WTC11 (cell line): ENCODE results near the gene C19orf25. TPM values are rescaled to one million over a fixed set of nuclear protein-coding genes. Genes with fewer than 3 reads are reported as not detected.

Source experiments
- ATAC-seq: fragments of 200-7000 bp; cut with Tn5 transposase; 2 replicates; pipeline ENCODE4 v1.10.0; 2021; ENCODE audit warnings: mild to moderate bottlenecking, moderate library complexity
- CTCF ChIA-PET: fragments of 300-600 bp; sonication (Branson Sonifier 250); formaldehyde crosslinking; loops from one replicate; lab custom pipeline; 2021; ENCODE audit warnings: antibody characterized with exemption; lab: Charles Lee
- POLR2A ChIA-PET: fragments of 350-600 bp; sonication (Branson Sonifier 250); formaldehyde crosslinking; loops from one replicate; lab custom pipeline; 2021; ENCODE audit warnings: antibody characterized with exemption; lab: Charles Lee
- DNase-seq: peaks from one replicate; pipeline ENCODE4 v3.0.0; 2021; ENCODE audit warnings: low spot score
- H3K27ac Mint-ChIP-seq: 2 replicates; pipeline ENCODE4 v1.8.0; 2021; ENCODE audit warnings: mixed read lengths
- H3K27me3 Mint-ChIP-seq: 2 replicates; pipeline ENCODE4 v1.8.0; 2021; ENCODE audit warnings: low read depth, mild to moderate bottlenecking, moderate library complexity, mixed read lengths
- H3K36me3 Mint-ChIP-seq: 2 replicates; pipeline ENCODE4 v1.8.0; 2021; ENCODE audit warnings: mixed read lengths
- H3K4me1 Mint-ChIP-seq: 2 replicates; pipeline ENCODE4 v1.8.0; 2022; ENCODE audit warnings: mixed read lengths
- H3K4me3 Mint-ChIP-seq: 2 replicates; pipeline ENCODE4 v1.8.0; 2021; ENCODE audit warnings: mild to moderate bottlenecking, moderate library complexity, mixed read lengths
- H3K9me3 Mint-ChIP-seq: 2 replicates; pipeline ENCODE4 v1.8.0; 2021; ENCODE audit warnings: mixed read lengths
- CREB1 ChIP-seq: sonication (generic); formaldehyde crosslinking; IDR thresholded peaks from 2 replicates; pipeline ENCODE4 v1.8.0; 2023; ENCODE audit warnings: mild to moderate bottlenecking, missing genetic modification reagents
- CREM ChIP-seq: sonication (generic); formaldehyde crosslinking; IDR thresholded peaks from 2 replicates; pipeline ENCODE4 v1.8.1; 2022; ENCODE audit warnings: mild to moderate bottlenecking, missing genetic modification reagents, moderate library complexity
- GABPB1 ChIP-seq: sonication (generic); formaldehyde crosslinking; IDR thresholded peaks from 2 replicates; pipeline ENCODE4 v1.8.1; 2023; ENCODE audit warnings: mild to moderate bottlenecking, missing genetic modification reagents
- HMGA2 ChIP-seq: fragments of 250-450 bp; sonication (Bioruptor Pico); IDR thresholded peaks from 2 replicates; pipeline ENCODE4 v1.4.0; 2021; ENCODE audit warnings: mild to moderate bottlenecking, moderate library complexity
- JUN ChIP-seq: sonication (generic); formaldehyde crosslinking; IDR thresholded peaks from 2 replicates; pipeline ENCODE4 v1.8.0; 2023; ENCODE audit warnings: mild to moderate bottlenecking, missing genetic modification reagents
- KAT7 ChIP-seq: sonication (generic); formaldehyde crosslinking; IDR thresholded peaks from 2 replicates; pipeline ENCODE4 v1.8.1; 2023; ENCODE audit warnings: missing genetic modification reagents, mild to moderate bottlenecking, borderline replicate concordance
- NFYB ChIP-seq: sonication (generic); formaldehyde crosslinking; conservative IDR thresholded peaks from 2 replicates; pipeline ENCODE4 v1.8.0; 2022; ENCODE audit warnings: low read depth, missing genetic modification reagents
- PRRX2 ChIP-seq: fragments of 250-450 bp; sonication (Bioruptor Pico); IDR thresholded peaks from 2 replicates; pipeline ENCODE4 v1.8.0; 2021; ENCODE audit warnings: mild to moderate bottlenecking
- SMAD4 ChIP-seq: sonication (generic); formaldehyde crosslinking; IDR thresholded peaks from 2 replicates; pipeline ENCODE4 v1.8.0; 2022; ENCODE audit warnings: mild to moderate bottlenecking, missing genetic modification reagents
- TEAD1 ChIP-seq: sonication (generic); formaldehyde crosslinking; IDR thresholded peaks from 2 replicates; pipeline ENCODE4 v1.8.0; 2022; ENCODE audit warnings: mild to moderate bottlenecking, missing genetic modification reagents
- ZBTB21 ChIP-seq: sonication (generic); formaldehyde crosslinking; IDR thresholded peaks from 2 replicates; pipeline ENCODE4 v1.8.1; 2023; ENCODE audit warnings: mild to moderate bottlenecking, missing genetic modification reagents, borderline replicate concordance
- ZNF121 ChIP-seq: sonication (generic); formaldehyde crosslinking; IDR thresholded peaks from 2 replicates; pipeline ENCODE4 v1.8.0; 2023; ENCODE audit warnings: missing genetic modification reagents
- ZNF219 ChIP-seq: sonication (generic); formaldehyde crosslinking; IDR thresholded peaks from 2 replicates; pipeline ENCODE4 v1.8.0; 2023; ENCODE audit warnings: missing genetic modification reagents, mild to moderate bottlenecking, borderline replicate concordance
- ZNF396 ChIP-seq: fragments of 250-450 bp; sonication (Bioruptor Pico); IDR thresholded peaks from 2 replicates; pipeline ENCODE4 v1.8.0; 2021; ENCODE audit warnings: mild to moderate bottlenecking, moderate library complexity, borderline replicate concordance
- total RNA-seq: library from RNA; stranded (reverse); gene quantifications from 3 replicates; pipeline ENCODE4 v1.2.3, GENCODE V29; 2021
- TF ChIP-seq, protein P1 (sequence below): sonication (generic); formaldehyde crosslinking; IDR thresholded peaks from 2 replicates; pipeline ENCODE4 v1.8.1; 2023; ENCODE audit warnings: mild to moderate bottlenecking, moderate library complexity, missing genetic modification reagents
- TF ChIP-seq, protein P2 (sequence below): fragments of 250-450 bp; sonication (Bioruptor Pico); IDR thresholded peaks from 2 replicates; pipeline ENCODE4 v1.9.0; 2021; ENCODE audit warnings: moderate library complexity, mild to moderate bottlenecking, inconsistent platforms, borderline replicate concordance
- TF ChIP-seq, protein P3 (sequence below): sonication (generic); formaldehyde crosslinking; IDR thresholded peaks from 2 replicates; pipeline ENCODE4 v1.8.1; 2022; ENCODE audit warnings: mild to moderate bottlenecking, missing genetic modification reagents, moderate library complexity, borderline replicate concordance
- TF ChIP-seq, protein P4 (sequence below): sonication (generic); formaldehyde crosslinking; IDR thresholded peaks from 2 replicates; pipeline ENCODE4 v1.8.0; 2022; ENCODE audit warnings: mild to moderate bottlenecking, missing genetic modification reagents
- TF ChIP-seq, protein P5 (sequence below): sonication (generic); formaldehyde crosslinking; IDR thresholded peaks from 2 replicates; pipeline ENCODE4 v1.8.0; 2023; ENCODE audit warnings: mild to moderate bottlenecking, missing genetic modification reagents

Gene C19orf25
- total RNA-seq, 1 experiment from 2014 or later, result 65.7 TPM

DNA sequence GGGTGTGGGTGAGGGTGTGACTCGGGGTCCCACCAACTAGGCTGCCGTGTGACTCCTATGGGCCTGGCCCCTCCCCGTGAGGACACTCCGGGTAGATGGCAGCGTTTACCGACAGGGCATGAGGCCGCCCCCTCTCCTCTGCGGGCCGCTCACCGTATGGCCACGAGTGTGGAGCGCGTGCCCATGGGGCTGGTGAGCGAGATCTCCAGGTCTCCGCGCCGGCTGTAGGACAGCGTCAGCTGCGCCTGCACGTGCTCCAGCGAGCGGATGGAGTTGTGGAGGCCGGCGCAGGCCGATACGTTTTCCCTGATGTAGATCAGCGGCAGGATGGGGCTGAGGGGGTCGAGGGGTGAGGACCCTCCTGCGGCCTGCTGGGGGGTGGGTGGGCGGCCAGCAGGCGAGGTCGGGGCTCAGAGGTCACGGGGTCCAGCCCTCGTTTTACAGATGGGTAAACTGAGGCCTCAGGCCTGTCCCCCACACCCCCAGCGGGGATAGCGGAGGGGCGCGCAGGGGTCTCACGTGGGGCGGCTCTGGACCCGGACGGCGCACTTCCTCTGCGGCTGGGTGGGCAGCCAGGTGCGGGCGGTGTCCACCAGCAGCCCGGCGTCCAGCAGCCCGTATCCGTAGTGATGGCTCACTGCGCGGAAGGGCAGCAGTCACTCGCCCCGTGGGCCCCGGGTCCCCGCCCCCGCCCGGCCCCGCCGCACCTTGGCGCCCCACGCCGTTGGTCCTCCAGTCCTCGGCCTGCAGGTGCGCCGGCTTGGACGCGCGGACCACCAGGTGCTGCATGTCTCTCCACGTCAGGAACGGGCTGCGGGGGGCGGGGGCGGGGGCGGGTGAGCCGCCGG, 4.3 kb upstream of the C19orf25 start:
- Mint-ChIP-seq H3K27ac (no peak overlapping the region), H3K4me3 (no peak overlapping the region), H3K36me3 (no peaks in the 10 kb centered on the region; the same call in 1 of the 2 replicates)
- ATAC-seq, result no peak
- no peak for TF ChIP-seq GABPB1
- TF ChIP-seq ZNF219, result no peak
- TF ChIP-seq ZNF396 (CRISPR knock-in tag), result no peak
- no peak for TF ChIP-seq ZBTB21 (CRISPR knock-in tag)
- TF ChIP-seq, protein P1, sequence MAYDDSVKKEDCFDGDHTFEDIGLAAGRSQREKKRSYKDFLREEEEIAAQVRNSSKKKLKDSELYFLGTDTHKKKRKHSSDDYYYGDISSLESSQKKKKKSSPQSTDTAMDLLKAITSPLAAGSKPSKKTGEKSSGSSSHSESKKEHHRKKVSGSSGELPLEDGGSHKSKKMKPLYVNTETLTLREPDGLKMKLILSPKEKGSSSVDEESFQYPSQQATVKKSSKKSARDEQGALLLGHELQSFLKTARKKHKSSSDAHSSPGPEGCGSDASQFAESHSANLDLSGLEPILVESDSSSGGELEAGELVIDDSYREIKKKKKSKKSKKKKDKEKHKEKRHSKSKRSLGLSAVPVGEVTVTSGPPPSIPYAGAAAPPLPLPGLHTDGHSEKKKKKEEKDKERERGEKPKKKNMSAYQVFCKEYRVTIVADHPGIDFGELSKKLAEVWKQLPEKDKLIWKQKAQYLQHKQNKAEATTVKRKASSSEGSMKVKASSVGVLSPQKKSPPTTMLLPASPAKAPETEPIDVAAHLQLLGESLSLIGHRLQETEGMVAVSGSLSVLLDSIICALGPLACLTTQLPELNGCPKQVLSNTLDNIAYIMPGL (CRISPR knock-in tag), result no peak
- TF ChIP-seq TEAD1 (CRISPR knock-in tag), result no peak
- no peak for TF ChIP-seq KAT7 (CRISPR knock-in tag)
- TF ChIP-seq JUN (CRISPR knock-in tag), result no peak
- TF ChIP-seq, protein P2, sequence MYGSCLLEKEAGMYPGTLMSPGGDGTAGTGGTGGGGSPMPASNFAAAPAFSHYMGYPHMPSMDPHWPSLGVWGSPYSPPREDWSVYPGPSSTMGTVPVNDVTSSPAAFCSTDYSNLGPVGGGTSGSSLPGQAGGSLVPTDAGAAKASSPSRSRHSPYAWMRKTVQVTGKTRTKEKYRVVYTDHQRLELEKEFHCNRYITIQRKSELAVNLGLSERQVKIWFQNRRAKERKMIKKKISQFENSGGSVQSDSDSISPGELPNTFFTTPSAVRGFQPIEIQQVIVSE (CRISPR knock-in tag), result no peak
- TF ChIP-seq HMGA2, result no peak
- TF ChIP-seq SMAD4 (CRISPR knock-in tag), result no peak
- no peak for TF ChIP-seq CREB1 (CRISPR knock-in tag)
- no peak for TF ChIP-seq CREM (CRISPR knock-in tag)
- TF ChIP-seq, all 79 proteins: peak for 0
- ChIA-PET POLR2A (no interaction called here), CTCF (interaction anchor here (0.6 kb wide), 1 partner anchor 309 kb away, joined by 3 read pairs; no protein-coding TSS in a partner anchor)
- Mint-ChIP-seq H3K9me3 (no peaks in the 10 kb centered on the region), H3K27me3 (no peaks in the 10 kb centered on the region; the same call in 1 of the 2 replicates), H3K4me1 (peaks cover 4% of the 10 kb centered on the region; the same call in 1 of the 2 replicates)
- no peak for DNase-seq

DNA sequence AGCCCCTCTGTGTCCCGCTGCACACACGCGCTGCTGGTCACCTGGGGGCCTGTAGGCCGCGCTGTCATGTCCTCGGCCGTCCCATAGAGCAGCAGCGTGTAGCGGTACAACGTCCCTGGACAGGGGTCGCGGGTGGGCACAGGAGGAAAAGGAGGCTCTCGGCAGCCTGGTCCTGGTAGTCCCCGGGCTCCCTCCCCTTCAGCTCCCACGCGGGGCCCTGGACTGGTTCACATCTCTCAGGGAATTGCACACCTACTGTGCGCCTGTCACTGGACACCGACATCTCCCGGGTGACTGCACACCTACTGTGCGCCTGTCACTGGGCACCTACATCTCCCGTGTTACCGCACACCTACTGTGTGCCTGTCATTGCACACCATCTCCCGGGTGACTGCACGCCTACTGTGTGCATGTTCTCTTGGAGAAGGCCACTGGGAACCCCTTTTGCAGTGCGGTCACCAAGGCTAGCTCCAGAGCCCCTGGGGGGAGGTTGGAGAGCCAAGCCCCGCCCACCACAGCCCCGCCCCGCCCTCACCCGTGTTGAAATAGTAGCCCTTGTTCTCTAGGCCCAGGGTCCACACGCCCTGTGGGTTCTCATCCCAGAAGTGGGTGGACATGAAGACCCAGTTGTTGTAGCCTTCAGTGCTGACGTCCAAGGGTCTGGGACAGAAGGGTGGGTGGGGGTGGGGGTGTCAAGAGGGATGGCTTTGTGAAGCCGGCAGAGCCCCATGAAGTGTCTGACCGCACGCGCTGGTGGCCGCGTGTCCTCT, 3.5 kb upstream of the C19orf25 start:
- ATAC-seq (no peak), DNase-seq (no peak)
- H3K9me3 Mint-ChIP-seq, result no peaks in the 10 kb centered on the region
- peaks cover 7% of the 10 kb centered on the region; the same call in 1 of the 2 replicates for H3K4me1 Mint-ChIP-seq
- TF ChIP-seq PRRX2 (CRISPR knock-in tag) (no peak), HMGA2 (no peak), ZNF396 (CRISPR knock-in tag) (no peak), NFYB (no peak), ZNF121 (CRISPR knock-in tag) (no peak)
- TF ChIP-seq, protein P3, sequence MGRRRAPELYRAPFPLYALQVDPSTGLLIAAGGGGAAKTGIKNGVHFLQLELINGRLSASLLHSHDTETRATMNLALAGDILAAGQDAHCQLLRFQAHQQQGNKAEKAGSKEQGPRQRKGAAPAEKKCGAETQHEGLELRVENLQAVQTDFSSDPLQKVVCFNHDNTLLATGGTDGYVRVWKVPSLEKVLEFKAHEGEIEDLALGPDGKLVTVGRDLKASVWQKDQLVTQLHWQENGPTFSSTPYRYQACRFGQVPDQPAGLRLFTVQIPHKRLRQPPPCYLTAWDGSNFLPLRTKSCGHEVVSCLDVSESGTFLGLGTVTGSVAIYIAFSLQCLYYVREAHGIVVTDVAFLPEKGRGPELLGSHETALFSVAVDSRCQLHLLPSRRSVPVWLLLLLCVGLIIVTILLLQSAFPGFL (CRISPR knock-in tag), result no peak
- TF ChIP-seq, protein P4, sequence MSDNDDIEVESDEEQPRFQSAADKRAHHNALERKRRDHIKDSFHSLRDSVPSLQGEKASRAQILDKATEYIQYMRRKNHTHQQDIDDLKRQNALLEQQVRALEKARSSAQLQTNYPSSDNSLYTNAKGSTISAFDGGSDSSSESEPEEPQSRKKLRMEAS (CRISPR knock-in tag), result no peak
- TF ChIP-seq, protein P5, sequence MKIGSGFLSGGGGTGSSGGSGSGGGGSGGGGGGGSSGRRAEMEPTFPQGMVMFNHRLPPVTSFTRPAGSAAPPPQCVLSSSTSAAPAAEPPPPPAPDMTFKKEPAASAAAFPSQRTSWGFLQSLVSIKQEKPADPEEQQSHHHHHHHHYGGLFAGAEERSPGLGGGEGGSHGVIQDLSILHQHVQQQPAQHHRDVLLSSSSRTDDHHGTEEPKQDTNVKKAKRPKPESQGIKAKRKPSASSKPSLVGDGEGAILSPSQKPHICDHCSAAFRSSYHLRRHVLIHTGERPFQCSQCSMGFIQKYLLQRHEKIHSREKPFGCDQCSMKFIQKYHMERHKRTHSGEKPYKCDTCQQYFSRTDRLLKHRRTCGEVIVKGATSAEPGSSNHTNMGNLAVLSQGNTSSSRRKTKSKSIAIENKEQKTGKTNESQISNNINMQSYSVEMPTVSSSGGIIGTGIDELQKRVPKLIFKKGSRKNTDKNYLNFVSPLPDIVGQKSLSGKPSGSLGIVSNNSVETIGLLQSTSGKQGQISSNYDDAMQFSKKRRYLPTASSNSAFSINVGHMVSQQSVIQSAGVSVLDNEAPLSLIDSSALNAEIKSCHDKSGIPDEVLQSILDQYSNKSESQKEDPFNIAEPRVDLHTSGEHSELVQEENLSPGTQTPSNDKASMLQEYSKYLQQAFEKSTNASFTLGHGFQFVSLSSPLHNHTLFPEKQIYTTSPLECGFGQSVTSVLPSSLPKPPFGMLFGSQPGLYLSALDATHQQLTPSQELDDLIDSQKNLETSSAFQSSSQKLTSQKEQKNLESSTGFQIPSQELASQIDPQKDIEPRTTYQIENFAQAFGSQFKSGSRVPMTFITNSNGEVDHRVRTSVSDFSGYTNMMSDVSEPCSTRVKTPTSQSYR (CRISPR knock-in tag), result no peak
- POLR2A ChIA-PET, result no interaction called here
- H3K36me3 Mint-ChIP-seq, result no peaks in the 10 kb centered on the region; the same call in 1 of the 2 replicates
- H3K4me3 Mint-ChIP-seq, result no peak overlapping the region
- H3K27me3 Mint-ChIP-seq, result no peaks in the 10 kb centered on the region; the same call in 1 of the 2 replicates
- CTCF ChIA-PET, result interaction anchor here (0.6 kb wide), 1 partner anchor 310 kb away, joined by 3 read pairs; no protein-coding TSS in a partner anchor
- H3K27ac Mint-ChIP-seq, result no peak overlapping the region
